Measurements from ENCODE around the gene CLCN5.

- TF ChIP-seq CTCF (IDR thresholded peaks at IDR 0.05; ENCODE audit: low read depth, low read length, poor library complexity, severe bottlenecking) = no peak
- TF ChIP-seq EZH2phosphoT487 (IDR thresholded peaks at IDR 0.05; ENCODE audit: borderline replicate concordance, low read length) = no peak
Measured at GRCh38 chrX:49999087-49999486, 76.7 kb downstream of the CLCN5 start.
